GM15510 (cell line): ENCODE results near the gene FAM20C.

Experiments
- POLR2A ChIP-seq: IDR thresholded peaks from 3 replicates; pipeline ENCODE4 v1.6.1; 2011; ENCODE audit warnings: borderline replicate concordance; ENCODE audit not compliant: insufficient read length; ENCODE audit errors: extremely low read depth

The FAM20C gene

DNA sequence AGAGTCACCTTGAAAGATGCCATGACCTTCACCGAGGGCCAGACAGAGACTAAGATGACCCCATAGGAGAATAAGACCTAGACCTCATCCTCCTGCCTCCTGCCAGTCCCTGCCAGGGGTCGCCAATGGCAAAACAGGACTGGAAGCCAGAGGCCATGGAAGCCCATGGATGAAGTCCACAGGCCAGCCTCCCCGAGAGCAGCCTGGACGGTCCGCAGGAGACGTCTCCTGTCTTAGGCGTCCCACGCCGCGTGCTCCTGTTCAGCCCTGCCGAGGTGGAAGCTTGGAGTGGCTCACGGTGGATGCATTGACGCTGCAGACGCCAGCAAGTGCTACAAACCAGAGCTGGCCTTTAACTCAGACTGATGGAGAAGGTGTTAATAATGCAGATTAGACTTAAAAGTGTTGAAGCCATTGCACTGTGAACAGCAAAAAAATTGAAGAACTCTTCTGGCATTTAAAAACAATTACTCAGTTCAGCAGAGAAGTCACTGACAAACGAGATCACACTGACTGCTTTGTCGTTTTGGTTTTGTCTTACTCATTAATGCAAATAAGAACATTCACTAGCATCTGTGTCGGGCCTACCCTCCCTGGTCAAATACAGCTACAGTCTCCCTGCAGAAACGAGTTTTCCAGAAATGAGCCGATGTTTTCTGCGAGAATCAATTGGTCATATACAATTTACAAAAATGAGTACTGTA is 38.1 kb upstream of the FAM20C start:
- TF ChIP-seq POLR2A, result no peak

DNA sequence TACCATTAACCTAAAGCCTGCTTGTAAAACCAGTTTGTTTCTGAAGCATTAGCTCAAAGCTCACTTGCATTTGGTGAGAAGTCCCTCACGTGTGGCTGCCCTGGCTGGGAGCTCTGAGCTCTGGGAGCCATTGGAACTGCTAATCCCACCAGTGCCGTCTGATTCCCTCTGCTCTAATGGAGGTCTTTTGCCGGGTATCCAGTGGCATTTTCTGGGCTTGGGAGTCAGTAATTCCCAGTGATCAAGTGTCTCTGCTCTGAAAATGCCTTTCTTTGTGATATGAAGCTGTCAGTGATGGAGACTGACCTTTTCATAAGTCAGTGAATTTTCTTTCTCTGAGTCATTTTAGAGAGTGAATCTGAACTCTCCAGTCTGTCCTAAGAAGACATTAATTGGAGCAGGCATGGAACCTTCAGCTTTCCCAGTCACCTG is 36.9 kb upstream of the FAM20C start:
- no peak for TF ChIP-seq POLR2A

DNA sequence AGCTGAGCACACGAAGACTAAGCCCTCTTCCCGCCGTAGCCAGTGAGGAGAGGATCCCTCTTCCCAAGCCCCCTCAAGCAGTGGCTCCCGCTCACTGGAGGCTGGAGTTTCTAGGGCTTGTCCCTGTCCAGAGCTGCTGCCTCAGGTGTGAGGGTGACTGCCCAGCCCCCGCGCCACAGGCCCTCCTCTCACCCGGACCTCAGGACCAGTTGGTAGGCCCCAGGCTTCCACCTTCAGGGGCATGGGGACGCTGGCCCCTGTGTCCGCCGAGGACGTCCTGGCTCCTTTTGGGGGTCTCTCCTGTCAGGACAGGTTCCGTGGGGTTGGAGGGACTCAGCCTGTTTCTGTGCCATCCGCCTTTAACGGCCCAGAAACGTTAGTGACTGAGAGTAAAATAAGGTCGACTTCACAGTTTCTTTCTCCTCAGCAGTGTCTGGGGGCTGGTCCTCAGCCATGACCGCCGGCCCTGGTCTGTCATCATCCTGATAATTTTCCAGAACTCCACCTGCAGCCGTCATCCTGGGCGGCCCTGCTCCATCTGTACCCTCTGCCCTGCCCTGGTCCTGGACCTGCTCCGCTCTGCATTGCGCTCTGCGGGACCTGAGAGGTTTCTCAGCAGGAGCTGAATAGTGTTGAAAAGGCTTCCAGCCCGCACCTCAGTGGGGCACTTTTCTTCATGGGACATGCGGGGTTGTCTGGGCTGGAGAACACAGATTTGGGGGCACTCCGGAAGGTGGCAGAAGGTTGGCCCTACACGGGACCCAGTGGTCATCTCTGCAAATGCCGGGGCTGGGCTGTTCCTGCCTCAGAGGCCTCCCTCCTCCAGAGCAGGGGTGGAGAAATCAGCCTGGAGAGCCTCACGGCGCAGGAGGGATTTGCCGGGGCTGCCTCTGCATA is 36.0 kb upstream of the FAM20C start:
- no peak for TF ChIP-seq POLR2A

DNA sequence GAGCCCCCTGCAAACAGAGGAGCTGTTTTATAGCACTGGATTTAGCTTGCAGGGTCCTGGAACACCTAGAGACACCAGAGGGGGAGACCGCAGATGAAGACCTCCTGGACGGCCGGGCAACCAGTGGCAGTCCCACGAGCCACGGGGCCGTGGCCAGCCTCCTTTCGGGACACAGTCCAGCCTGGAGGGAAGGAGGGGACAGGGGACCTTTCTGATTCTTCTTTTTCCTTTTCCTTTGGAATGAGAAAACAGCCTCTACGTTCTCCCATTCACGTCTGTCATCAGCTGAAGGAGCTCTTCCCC is 35.4 kb upstream of the FAM20C start:
- TF ChIP-seq POLR2A, result no peak

DNA sequence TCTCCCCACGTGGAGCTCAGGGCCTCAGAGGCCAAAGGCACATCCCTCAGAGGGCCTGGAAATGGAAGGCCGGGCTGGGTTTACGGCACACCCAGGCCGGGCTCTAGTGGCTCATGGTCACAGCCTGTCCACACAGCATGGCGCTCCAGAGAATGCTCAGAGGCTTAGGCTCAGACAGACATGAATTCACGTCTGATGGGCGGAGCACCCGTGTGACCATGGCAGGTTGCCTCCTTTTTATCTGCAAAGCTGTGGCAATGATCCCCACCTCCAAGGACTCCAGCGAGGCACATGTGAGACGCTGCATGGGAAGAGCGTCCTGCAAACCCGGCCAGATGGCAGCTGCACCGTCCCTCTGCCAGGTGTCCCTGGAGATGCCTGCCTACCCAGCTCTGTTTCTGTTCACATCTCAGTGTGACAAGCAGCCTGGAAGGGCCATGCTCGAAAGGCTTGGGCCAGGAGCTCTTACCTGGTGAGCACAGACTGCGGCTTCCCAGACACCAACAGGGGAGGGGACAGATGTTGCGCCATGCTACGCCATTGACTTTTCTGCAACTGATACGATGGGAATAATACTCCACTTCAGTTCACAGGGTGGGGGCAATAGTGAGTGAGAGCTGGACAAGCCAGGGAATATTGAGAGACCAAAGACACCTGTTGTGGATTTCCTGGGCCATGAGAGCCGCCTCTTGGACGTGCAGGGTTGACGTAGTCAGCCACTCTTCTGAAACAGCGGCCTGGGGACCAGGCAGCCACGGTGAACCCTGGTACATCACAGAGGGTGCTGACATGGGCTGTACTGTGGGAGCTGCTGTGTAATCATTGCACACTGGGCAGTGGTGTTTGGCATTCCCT is 34.4 kb upstream of the FAM20C start:
- TF ChIP-seq POLR2A, result no peak

DNA sequence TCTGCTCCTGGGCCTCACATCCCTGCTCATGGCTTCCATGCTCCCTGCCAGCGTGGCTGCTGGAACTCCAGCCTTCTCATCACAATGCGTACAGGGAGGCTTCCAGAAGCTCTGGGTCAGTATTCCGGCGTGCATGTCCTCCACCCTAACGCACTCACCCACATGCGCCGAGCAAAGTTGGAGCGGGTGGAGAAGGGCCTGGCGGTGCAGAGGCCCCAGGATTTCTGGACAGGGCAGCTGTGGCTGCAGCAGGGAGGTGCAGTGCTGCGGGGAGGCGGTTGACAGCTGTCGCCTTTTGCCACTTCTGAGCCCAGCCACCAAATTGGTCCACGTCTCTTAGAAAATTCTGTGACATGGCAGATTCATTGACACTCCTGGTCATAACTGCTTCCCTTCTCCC is 33.6 kb upstream of the FAM20C start:
- no peak for TF ChIP-seq POLR2A

DNA sequence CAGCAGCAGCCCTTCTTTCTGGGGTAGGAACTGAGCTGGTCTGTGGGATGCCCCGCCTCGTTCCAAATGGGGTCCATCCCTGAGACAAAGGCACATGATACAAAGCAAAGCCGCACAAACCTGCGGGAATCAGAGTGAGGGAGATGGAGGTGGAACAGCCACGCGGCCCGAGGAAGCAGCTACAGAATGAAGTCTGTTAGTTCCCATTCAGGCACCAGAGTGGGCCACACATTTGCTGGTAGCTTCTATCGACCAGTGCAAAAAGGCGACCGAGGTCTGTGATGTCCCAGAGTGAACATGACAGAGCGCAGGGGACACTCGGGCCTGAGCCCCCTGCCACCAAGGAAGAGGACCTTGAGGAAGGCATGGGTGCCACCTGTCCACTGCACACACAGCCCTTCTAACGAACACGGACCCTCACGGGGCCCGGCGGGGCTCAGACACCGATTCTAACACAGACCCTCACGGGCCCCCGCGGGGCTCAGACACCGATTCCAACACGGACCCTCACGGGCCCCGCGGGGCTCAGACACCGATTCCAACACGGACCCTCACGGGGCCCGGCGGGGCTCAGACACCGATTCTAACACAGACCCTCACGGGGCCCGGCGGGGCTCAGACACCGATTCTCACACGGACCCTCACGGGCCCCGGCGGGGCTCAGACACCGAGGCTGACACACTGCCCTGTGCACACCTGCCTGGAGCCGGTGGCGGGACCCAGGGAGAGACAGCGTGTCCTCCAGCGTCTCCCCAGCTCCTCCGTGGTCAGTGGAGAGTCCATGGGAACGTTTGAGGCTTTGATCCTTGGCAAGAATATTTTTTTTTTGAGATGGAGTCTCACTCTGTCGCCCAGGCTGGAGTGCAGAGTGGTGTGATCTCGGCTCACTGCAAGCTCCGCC is 32.8 kb upstream of the FAM20C start:
- TF ChIP-seq POLR2A, result no peak

DNA sequence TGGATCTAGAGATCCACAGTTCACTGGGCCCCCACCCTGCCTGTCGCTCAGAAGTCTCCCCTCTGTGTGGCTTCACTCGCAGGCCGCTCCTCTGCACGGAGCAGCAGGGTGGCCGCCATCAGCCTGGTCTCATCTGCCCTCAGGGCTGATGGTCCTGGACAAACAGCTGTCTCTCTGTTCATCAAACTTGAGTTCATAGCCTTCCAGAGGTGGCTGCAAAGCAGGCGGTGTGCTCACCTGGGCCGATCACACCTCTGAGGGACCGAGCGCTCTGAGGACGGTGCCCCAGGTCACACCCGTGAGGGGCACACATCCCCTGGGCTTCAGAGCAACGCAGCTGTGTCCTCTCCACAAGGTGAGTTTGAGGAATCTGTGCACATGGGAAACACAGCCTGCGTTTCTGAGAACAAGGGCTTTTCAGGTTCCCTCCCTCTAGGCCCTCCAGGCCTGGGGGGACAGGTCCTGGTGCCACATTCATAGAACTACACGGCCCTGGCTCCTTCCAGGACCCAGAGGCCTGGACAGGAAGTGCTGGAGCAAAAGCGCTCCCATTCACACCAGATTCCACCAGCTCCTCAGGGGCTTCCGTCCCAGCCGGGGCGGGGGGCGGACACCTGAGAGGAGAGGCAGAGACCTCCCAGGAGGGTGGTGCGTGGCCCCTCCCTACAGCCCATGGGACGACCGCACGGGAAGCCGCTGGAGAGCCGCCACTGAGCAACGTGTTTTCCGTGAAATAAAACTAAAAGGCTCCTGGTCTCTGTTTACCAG is 31.2 kb upstream of the FAM20C start:
- no peak for TF ChIP-seq POLR2A

DNA sequence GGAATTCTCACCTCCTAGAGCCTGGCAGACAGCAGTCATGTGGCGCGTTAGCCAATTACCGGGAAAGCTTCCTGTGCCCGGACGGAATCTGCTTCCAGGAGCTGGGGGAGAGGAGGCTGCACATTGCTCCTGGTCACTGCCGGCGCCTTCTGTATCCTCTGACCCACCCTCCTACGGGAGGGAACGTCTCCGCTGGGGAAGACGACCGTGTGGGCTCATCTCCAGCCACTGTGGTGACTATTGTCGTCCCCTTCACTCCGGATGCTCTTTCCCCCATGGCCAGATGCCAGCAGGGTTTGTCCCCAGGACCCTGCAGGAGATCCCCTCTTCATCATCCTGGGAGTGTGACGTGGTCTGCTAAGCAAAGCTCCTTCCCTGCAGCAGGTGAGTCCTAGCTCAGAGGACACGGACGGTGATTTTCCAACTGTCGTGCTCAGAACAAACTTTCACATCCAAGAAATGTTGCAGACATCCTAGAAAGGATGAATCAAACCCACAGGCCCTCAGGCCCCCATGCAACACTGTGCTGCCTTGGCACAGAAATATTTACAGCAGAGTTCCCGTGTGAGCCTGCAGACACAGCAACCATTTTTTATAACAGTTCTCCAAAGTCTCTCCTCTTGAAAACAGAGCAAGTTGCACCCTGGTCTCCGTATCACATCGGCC is 29.6 kb upstream of the FAM20C start:
- no peak for TF ChIP-seq POLR2A

DNA sequence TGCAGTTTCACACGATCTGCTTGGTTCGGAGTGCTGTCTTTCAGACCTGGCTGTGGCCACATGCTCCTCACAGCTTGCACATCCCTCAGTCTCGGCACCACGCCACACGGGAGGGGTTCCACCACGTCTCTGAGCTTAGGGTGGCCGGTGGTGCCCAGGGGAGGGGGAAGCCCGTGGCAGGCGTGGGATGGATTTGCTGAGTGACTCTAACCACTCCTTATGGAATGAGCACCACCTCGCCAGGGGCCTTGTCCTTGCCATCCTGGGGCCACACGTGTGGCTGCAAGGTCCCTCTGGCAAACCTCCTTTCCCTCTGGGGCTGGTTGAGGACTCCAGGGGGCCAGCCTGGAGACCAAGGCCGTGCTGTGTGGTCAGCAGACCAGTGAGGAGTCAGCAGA is 29.1 kb upstream of the FAM20C start:
- TF ChIP-seq POLR2A, result no peak

DNA sequence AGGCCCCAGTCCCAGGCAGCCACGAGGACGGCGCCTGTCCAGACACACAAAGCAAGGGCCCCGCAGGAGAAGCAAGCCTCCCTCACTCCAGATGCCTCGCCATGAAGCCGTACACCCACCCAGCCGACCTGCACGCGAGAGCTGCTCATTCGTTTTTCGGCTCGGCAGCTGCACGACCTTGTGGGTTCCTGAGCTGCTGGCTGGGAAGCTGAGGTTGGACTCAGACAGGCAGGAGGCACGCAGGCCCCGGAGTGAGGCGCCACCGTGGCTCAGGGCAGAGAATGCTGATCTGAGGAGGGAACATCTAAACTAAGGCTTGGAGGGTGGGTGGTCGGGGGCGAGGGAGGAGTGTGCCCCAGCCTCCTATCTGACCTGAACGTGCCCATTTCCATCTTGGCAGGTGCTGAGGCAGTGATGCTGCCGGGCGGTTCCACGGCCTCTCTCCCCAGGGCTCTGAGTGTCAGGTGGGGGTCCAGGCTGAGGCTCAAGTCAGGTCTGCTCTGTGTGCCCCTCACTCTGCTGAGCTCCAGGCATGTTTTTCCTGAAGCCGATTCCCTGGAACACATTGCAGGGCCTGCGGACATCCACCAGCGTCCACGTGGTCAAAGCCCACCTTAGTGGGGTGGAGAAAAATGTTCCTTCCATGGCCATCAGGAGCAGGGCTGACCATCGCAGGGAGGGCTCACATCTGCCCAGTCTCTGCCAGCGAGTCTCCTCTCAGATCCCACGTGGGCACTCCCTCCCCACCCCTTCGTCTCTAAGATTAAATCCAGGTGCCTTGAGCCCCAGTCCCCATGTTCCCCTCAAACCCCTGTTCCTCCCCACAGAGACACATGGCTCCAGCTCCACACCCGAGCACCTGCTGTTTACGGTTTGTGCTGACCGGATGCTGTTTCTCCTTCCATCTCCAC is 28.1 kb upstream of the FAM20C start:
- no peak for TF ChIP-seq POLR2A

DNA sequence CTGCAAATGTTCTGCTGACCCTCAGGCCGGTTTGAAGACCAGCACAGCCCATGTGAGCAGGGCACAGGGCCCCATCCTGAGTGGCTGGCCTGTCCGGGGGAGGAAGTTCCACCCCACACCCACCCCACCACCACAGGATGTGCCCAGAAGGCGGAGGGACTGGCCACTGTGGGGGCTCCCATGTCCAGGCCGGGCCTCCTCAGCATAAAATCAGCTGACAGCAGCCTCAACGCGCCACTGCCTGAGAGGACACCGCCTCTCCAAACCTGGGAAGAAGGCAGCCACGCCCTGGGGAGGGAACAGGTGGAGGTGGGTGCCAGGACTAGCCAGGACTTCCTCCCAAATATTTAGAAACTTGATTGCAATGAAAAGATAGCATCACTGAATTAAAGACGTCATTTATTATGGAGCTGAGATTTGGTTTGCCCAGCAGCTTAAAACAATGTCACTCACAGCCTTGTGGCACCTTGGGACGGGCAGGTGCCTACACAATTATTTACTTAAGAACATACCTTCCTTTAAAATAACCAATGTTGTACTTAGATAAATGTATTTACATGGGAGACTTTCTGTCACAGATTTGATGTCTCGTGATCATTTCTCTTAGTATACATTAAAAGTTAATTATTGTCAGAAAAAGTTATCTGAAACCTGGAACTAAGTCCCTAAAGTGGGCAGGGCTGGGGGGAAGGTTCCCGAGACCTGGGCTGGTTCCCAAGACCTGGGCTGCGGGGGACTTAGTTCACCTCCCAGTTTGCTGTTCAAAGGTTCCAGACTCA is 27.3 kb upstream of the FAM20C start:
- no peak for TF ChIP-seq POLR2A
